ENCODE results near the gene DPP10.

DNA sequence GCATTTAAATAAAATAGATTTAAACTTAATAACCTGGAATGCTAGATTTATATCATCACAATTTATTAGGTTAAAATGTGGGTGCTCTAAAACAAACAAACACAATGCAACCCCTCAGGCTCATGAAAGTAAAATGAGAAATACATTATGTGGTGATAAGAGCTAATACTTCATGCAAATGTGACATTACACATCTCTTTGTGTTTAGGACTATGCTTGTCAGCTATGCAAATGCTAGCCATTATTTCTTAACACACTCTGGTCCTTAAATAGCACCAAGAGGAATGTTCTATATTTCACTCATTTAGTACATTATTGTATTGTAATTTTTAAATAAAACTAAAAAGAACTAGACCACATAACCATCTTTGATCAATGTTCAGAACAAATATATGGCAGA is 627.6 kb downstream of the DPP10 start:
- TF ChIP-seq SP4 (CRISPR knock-in tag; IDR thresholded peaks at IDR 0.05) (no peak), TBL1XR1 (IDR thresholded peaks at IDR 0.05; ENCODE audit: borderline replicate concordance, low read length, partially characterized antibody) (no peak), POLR2A (IDR thresholded peaks at IDR 0.05; ENCODE audit: insufficient read depth in 1 of 2, low read depth in 2 of 2, low read length in 2 of 2) (no peak), ZNF382 (CRISPR knock-in tag; IDR thresholded peaks at IDR 0.05; ENCODE audit: borderline replicate concordance) (no peak), HNF4G (IDR thresholded peaks at IDR 0.05; ENCODE audit: borderline replicate concordance, low read depth, low read length) (no peak), HNF4G (CRISPR knock-in tag; IDR thresholded peaks at IDR 0.05; ENCODE audit: borderline replicate concordance, low read depth) (no peak), ETS1 (CRISPR knock-in tag; IDR thresholded peaks at IDR 0.05) (no peak)

Data from HepG2 (cell line).